Forelimb muscle (tissue), 1 donor: Measurements from ENCODE around the gene METTL26. TPM values are rescaled to one million over a fixed set of nuclear protein-coding genes. Genes with fewer than 3 reads are reported as not detected.

ENCODE experiments used
- DNase-seq: peaks from one replicate; pipeline ENCODE4 v3.0.0-alpha.2; 2013; ENCODE audit warnings: low read depth
- polyA plus RNA-seq: library from polyadenylated mRNA; unstranded; fragments of 120-200 nt; gene quantifications from one replicate; pipeline ENCODE4 v1.2.1, GENCODE V29; 2013; ENCODE audit not compliant: insufficient read length

Gene METTL26
- polyA plus RNA-seq, 1 donor: 36.6 TPM

DNA sequence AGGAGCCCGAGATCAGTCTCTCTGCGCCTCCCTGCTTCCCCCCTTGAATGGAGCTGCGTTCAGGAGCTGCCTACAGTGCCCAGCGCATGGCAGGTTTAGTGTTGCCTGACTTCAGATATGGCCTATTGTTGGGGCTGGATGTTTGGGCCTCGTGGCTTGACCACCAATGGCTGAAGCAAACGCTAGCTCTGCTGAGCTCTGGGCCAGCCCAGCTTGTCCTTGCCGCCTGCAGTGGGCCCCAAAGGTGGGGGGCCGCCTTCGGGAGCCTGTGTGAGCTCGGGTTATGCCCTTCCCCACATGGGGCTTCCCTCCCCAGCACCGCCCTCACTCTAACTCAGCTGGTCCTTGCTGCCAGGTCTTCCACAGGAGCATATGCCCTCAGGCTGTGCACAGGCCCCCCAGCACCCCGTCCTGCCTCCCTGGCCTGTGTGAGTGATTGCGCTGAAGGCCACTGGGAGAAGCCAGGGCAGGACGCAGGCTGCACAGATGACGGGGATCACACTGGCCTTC is 2.0 kb upstream of the METTL26 start:
- no peak for DNase-seq

DNA sequence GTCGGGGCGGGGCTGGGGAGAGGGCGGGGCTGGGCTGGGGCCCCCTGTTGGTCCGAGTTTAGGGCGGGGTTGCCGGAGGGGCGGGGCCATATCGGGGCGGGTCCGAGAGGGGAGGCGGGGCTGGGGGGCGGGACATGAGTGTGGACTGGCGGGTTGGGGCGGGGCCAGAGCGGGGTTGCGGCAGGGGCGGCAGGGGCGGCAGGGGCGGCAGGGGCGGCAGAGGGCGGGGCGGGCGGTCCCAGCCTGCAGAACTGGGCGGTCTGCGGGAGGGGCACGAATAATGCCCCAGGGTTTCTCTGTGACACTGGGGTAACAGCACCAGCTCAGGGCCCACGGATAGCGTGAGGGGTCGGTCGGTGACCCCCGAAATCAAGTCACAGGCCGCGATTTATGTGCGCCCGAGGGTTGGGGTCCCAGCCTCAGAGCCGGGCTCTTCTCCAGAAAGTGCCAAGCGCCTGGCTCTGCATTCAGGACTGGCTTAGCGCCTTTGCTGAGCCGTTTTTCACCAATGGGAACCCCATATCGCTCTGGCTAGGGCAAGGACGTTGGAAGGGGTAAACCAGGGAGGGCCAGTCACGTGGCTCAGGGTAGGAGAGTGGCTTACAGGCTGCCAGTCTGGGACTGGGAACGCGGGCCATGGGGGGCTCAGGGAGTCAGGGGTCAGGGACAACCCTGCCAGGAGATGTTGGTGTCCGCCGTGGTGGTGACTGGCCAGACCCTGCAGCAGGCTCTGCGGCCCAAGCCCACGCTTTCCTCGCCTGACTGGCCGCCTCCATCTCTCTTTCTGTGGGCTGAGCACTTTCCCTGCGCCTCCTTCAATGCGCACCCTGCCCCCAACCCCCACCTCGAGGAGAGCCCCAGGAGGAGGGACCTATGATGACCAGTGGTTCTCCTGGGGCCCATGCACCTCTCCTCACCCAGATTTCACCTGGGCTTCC is 1.2 kb upstream of the METTL26 start:
- no peak for DNase-seq

DNA sequence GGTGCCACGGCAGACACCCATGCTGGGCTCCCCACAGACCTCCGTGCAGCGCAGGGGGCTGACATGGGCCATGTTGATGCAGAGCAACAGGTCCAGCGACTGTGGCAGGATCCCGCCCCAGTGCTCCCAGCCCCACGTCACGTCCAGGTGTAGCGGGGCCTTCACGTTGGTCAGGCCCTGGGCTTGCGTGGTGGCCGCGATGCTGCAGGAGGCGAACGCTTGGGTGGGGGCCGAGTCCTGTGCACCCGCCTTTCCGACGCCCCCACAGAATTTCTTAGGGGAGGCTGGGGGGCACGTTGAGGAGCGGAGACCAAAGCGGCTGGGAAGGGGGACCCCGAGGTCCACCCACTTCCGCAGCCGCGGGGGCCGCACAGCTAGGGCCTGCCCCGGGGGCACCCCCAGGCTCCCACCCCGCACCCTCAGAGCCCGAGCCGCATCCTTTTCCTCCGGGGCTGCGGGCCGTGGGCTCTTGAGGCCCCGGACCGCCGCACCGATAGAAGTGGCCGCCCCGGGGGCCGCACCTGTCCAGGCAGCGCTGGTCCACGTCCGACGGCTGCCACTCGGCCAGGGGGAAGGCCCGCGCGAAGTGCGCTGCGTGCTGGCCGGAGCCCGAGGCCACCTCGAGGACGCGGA is 416 bp downstream of the METTL26 start:
- DNase-seq: no peak

DNA sequence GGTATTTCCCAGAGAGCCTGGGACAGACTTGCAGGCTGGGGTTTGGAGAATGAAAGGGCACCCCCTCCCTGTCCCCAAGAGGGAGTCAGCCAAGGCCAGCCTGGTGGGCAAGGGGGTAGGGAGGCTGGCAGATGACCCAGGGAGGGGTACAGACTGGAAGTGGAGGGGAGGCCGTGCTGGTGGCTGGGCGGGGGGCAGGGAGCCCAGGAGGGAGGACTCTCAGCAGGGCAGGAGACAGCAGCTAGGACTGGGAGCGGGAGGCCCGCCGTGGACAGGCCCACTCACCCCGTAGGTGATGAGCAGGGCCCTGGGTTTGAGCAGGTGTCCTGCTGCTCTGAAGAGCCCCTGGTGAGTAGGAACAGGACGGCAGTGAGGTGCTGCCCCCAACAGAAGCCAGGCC is 1.1 kb downstream of the METTL26 start:
- DNase-seq: no peak

DNA sequence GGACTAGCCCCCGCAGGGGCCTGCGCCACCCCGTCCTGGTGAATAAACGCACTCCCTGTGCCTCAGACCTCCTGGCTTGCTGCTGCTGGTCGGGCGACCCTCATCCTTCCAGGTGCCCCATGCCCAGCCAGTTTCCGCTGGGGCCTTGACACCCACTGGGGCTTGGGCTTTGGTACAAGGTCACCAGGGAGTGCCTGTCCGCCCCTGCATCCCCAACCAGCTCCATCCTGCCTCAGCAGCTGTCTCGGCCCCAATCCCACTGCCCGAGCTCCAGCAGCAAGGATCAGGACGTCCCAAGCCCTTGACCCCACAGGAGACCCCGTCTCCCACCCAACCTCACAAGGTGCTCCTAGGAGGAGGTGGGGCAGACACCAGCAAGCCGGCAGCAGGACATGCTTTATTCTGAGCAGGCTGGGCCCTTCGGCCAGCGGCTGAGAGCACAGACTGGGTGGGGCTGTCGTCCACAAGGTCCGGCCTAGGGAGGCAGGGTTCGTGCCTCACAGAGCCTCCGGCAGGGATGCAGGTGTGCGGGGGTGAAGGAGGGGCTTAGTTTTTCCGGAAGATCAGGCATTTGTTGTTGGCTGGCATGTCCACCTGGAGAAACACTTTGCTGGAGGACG is 1.9 kb downstream of the METTL26 start:
- no peak for DNase-seq

DNA sequence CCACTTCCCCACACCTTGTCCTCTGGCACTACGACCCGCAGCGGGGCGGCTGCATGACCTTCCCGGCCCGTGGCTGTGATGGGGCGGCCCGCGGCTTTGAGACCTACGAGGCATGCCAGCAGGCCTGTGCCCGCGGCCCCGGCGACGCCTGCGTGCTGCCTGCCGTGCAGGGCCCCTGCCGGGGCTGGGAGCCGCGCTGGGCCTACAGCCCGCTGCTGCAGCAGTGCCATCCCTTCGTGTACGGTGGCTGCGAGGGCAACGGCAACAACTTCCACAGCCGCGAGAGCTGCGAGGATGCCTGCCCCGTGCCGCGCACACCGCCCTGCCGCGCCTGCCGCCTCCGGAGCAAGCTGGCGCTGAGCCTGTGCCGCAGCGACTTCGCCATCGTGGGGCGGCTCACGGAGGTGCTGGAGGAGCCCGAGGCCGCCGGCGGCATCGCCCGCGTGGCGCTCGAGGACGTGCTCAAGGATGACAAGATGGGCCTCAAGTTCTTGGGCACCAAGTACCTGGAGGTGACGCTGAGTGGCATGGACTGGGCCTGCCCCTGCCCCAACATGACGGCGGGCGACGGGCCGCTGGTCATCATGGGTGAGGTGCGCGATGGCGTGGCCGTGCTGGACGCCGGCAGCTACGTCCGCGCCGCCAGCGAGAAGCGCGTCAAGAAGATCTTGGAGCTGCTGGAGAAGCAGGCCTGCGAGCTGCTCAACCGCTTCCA is 2.6 kb downstream of the METTL26 start:
- no peak for DNase-seq

DNA sequence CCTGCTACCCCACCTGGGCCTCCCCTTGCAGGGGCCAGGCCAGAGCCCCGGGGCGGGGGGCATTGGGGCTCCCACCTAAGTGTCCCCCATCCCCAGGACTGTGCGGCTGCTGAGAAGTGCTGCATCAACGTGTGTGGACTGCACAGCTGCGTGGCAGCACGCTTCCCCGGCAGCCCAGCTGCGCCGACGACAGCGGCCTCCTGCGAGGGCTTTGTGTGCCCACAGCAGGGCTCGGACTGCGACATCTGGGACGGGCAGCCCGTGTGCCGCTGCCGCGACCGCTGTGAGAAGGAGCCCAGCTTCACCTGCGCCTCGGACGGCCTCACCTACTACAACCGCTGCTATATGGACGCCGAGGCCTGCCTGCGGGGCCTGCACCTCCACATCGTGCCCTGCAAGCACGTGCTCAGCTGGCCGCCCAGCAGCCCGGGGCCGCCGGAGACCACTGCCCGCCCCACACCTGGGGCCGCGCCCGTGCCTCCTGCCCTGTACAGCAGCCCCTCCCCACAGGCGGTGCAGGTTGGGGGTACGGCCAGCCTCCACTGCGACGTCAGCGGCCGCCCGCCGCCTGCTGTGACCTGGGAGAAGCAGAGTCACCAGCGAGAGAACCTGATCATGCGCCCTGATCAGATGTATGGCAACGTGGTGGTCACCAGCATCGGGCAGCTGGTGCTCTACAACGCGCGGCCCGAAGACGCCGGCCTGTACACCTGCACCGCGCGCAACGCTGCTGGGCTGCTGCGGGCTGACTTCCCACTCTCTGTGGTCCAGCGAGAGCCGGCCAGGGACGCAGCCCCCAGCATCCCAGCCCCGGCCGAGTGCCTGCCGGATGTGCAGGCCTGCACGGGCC is 3.4 kb downstream of the METTL26 start:
- DNase-seq: no peak

DNA sequence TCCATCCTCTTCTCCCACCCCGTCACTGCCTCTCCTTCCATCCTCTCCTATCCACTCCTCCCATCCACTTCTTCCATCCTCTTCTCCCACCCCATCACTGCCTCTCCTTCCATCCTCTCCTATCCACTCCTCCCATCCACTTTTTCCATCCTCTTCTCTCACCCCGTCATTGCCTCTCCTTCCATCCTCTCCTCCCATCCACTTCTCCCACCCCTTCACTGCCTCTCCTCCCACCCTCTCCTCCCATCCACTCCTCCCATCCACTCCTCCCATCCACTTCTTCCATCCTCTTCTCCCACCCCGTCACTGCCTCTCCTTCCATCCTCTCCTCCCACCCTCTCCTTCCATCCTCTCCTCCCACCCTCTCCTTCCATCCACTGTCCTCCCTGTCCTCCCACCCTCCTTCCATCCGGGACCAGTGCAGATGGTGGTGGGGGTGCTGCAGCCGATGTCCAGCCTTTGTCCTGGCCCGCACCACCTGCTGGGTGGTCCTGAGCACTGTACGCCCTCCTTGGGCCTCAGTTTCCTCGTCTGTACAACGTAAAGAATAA is 4.2 kb downstream of the METTL26 start:
- DNase-seq: no peak

DNA sequence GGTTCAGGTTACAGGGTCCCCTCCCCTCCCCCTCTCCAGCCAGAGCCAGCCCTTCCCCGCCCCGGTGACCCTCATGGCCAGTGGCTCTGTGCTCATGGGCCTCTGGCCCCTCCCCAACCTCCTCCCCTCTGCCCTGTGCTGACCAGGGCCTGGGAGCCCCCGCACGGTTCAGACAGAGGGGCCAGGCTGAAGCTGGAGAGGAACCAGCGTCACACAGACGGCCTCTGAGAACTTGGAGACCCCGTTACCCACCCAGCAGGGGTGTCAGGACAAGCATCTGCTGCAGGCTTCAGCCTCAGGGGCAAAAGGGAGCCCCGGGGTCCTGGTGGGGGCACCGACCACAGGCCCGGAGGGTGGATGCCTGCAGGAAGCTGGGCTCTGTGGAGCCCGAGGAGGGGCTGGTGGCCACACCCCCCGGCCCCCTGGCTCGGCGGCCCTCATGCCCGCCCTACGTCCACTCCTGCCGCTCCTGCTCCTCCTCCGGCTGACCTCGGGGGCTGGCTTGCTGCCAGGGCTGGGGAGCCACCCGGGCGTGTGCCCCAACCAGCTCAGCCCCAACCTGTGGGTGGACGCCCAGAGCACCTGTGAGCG is 5.2 kb downstream of the METTL26 start, which contains the start of gene WFIKKN1:
WFIKKN1 (plus strand) TSS at position 171 of the 591 bp plus-strand sequence; CDS start at position 440, 269 bp downstream.
- DNase-seq: no peak

DNA sequence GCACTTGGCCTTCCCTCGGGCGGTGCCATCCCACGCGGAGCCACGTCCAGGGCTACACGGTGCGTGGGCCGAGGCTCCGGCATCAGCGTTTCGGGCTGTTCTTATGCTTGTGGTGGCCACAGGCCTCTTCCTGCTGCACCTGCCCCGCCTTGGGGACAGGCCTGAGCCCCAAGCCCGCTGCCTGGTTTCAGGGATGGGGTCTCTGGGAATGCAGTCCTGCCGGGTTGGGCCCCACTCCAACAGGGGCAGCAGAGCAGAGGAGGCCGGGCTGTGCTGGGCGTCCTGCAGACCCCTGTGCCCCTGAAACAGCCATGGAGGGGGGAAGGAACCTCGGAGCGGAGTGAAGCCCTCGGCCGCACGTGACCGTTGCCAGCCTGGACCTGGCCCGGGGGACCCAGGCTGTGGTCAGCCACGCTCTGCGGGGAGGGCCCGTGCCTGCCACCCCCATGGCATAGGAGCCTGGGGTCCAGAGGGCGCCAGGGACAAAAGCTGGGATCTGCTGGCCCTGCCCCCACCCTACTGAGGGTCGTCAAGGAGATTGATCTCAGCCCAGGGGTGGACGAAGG is 5.8 kb downstream of the METTL26 start:
- DNase-seq: no peak

DNA sequence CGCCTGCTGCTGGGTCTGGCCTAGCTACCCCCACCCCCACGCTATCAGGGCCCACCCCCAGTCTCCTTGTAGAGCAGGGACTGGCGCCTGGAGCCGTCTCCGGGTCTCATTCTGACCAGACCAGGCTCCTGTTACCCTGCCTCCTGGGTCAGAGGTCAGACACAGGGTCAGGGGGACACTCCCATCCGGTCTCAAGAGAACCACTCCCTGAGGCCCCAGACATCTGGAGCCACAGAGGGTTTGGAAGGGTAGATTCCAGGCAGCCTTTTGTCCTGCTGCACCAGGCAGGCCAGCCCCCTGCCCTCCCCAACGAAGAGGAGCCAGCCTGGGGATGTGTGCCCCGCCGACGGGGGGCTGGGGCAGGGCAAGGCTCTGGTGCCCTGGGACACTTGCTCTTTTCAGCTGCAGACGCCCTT is 6.3 kb downstream of the METTL26 start:
- no peak for DNase-seq

DNA sequence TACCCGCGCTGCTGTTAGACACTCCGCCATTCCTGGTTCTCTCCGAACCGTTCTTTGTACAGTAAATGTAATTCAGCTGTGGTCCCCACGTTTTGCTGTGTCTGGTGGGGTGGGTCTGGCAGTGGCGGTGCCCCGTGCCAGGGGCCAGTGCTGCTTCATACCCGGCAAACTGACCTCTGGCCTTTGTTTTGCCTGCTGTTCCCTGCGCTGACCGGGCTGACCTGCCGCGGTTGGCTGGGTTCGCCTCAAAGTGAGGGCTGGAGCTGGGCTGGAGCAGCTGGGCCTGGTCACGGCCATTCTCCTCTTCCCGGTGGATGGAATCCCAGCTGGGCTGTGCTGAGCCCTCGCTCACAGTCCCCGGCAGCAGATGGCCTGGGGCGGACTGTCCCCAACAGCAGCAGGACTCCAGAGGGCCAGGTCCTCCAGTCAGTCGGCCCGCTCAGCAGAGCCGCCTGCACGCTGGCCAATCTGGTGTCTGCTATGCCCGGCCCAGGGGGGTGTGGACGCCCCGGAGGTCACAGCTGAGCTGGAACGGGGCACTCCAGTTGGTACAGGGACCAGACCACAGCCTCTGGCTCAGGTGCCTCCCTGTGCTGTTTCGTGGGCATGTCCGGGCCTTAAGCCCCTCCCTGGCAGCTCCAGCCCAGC is 6.8 kb downstream of the METTL26 start:
- DNase-seq: no peak

DNA sequence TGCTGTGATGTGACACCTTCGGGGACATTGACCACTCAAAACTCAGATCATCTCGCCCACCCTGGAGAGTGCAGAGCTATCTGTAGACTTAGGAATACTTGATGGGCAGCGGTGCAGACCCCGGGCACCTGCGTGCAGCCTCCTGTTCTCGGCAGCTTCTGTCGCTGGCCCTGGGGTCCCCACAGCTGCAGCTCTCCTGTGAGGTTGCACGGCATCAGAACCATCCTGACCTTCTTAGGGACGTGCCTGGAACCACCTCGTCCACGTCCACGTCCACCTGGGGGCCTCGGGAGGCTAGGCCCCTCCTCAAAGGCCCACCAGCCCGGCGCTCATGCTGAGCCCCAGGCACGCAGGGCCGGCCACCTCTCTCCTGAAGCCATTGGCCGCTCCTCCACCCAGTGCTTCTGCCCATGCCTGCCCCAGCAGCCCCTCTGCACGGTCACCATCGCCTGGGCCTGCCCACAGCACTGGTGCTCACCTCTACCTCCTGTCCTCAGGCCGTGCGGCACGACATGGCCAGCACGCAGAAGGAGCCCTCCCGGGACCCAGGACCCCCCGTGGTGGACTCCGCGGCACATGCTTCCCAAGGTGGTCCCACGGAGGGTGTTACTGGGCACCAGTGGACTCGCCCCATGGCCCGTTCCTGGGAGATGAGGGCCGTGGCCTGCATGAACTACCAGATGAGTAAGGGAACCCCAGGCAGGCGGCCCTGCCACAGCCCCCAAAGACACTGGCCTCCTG is 7.6 kb downstream of the METTL26 start:
- DNase-seq: no peak

DNA sequence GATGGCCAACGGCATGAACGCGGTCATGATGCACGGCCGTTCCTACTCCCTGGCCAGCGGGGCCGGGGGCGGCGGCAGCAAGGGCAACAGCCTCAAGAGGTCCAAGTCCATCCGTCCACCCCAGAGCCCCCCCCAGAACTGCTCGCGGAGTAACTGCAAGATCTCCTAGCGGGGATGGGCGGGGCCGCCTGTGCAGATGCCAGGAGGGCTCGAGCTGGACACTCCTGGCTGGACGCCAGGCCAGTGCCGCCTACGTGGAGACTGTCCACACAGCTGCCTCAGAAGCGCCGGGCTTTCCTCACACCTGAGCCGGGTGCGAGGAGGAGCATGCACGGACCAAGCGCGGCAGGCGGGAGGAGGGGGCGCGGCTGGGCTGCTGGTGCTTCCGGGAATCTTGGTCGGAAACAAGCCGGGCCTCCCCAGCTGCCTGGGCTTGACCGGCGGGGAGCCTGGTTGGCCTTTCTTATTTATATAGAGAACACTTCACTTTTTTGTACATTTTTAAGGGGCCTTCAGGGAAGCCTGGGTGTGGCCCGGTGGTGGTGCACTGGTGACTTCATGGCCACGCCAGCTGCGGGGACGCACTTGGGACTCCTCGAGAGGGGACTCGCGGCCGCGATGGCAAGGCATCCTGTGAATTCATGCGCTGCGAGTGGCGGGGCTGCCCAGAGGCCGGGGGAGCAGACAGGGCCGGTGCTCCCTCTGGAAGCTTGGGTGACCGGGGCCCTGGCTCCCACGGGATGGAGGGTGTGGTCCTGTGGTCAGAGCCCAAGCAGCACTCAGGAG is 8.5 kb downstream of the METTL26 start:
- DNase-seq: no peak

DNA sequence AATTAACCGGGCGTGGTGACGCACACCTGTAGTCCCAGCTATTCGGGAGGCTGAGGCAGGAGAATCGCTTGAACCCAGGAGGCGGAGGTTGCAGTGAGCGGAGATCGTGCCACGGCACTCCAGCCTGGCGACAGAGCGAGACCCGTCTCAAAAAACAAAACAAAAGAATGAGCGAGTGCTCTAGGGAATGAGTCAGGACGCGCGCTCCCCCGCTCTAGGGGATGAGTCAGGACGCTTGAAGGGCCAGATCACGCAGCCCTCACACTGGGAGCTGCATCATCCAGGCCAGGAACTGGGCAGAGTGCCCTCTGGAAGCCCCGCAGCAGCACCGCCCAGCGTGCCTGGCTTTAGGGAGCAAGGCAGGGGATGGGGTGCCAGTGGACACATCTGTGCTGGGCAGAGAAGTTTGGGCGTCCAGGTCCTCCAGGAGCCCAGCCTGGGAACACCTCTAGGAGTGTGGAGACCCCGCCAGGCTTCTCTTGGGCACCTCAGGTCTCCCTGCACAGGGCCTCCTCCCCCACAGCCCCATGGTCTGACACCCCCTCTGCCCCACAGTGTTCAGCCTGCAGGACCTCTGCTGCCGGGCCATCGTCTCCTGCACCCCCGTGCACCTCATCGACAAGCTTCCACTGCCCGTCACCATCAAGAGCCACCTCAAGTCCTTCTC is 9.2 kb downstream of the METTL26 start:
- DNase-seq: no peak

DNA sequence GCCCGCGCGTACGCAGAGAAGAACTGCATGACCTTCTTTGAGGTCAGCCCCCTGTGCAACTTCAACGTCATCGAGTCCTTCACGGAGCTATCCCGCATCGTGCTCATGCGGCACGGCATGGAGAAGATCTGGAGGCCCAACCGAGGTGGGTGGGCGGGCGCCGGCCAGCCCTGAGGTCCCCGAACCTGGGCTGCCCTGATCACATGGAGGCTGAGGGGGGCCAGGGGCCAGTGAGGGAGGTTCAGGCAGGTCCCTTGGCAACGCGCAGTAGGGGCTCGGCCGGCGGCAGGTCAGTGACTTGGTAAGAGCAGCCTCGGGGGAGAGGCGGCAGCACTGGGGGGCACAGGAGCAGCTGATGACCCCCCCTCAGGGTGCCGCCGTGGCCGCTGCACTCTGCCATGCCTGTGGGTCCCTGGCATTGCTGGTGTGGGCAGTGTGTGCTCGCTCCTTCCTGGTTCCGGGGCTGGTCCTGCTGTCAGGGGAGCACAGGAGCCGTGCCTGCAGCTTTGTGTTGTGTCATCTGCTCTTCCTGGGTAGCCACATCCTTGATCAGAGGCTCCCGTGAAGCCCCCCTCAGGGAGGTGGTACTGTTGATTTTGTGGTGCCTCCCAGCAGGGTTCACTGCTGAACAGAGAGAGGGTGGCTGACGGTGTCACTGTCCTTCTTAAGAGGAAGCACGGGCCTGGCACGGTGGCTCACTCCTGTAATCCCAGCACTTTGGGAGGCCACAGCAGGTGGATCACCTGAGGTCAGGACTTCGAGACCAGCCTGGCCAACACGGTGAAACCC is 9.9 kb downstream of the METTL26 start:
- DNase-seq: no peak
